Pulmonary artery endothelial cell (primary cell): ENCODE data around the gene GTPBP1. TPM values are rescaled to one million over a fixed set of nuclear protein-coding genes. Genes with fewer than 3 reads are reported as not detected.

Experiments used
- total RNA-seq: library from RNA; depleted of rRNA; stranded (reverse); fragments of >200 nt; gene quantifications from 2 replicates; pipeline ENCODE4 v1.2.3, GENCODE V29; 2014

The GTPBP1 gene
- total RNA-seq, 1 donor from 2014 or later, result 26.4 TPM

Other genes starting within 250 kb of the GTPBP1 start
- 29.3 and 41.7 TPM in 2 replicates for gene KDELR3, start 237.8 kb upstream of the GTPBP1 start, total RNA-seq
- gene DDX17, start 199.6 kb upstream of the GTPBP1 start, total RNA-seq, result 392 and 663 TPM in 2 replicates
- gene DMC1, start 135.8 kb upstream of the GTPBP1 start, total RNA-seq, result 2.2 and 3.1 TPM in 2 replicates
- gene FAM227A, start 49.6 kb upstream of the GTPBP1 start, total RNA-seq, result 0.46 and 0.71 TPM in 2 replicates
- 25.2 and 28.0 TPM in 2 replicates for gene CBY1, start 49.3 kb upstream of the GTPBP1 start, total RNA-seq
- gene TOMM22, start 24.0 kb upstream of the GTPBP1 start, total RNA-seq, result 98.5 and 102 TPM in 2 replicates
- 85.1 and 95.2 TPM in 2 replicates for gene JOSD1, start 5.0 kb upstream of the GTPBP1 start, total RNA-seq
- gene SUN2, start 50.1 kb downstream of the GTPBP1 start, total RNA-seq, result 119 and 138 TPM in 2 replicates
- gene DNAL4, start 88.2 kb downstream of the GTPBP1 start, total RNA-seq, result 15.2 and 17.9 TPM in 2 replicates
- 0.13 and 0.32 TPM in 2 replicates for gene NPTXR, start 138.1 kb downstream of the GTPBP1 start, total RNA-seq
- gene CBX6, start 166.3 kb downstream of the GTPBP1 start, total RNA-seq, result 42.1 and 46.1 TPM in 2 replicates